Suprapubic skin (tissue), 4 donors: ENCODE measurements around the gene TAGLN2. TPM values are rescaled to one million over a fixed set of nuclear protein-coding genes. Genes with fewer than 3 reads are reported as not detected.

Source experiments
- DNase-seq, 2 donors: peaks; one replicate each; pipeline ENCODE4 v3.0.0-alpha.2; 2019; ENCODE audit warnings: low spot score in 2 of 2
- H3K27ac ChIP-seq: fragments of 200-600 bp; sonication (generic); one replicate; pipeline ENCODE4 v1.5.1; 2019
- H3K27me3 ChIP-seq: fragments of 200-600 bp; sonication (generic); one replicate; pipeline ENCODE4 v1.5.1; 2019
- H3K36me3 ChIP-seq: fragments of 200-600 bp; sonication (generic); one replicate; pipeline ENCODE4 v1.5.1; 2019
- H3K4me1 ChIP-seq: fragments of 200-600 bp; sonication (generic); one replicate; pipeline ENCODE4 v1.5.1; 2019
- H3K4me3 ChIP-seq: fragments of 200-600 bp; sonication (generic); one replicate; pipeline ENCODE4 v1.5.1; 2019; ENCODE audit warnings: mild to moderate bottlenecking
- H3K9me3 ChIP-seq: fragments of 200-600 bp; sonication (generic); one replicate; pipeline ENCODE4 v1.5.1; 2019
- CTCF ChIP-seq, 2 donors: fragments of 200-600 bp in 1 of 2; fragments of 450-650 bp in 1 of 2; sonication (generic) in 1 of 2; IDR thresholded peaks; one replicate each; pipeline ENCODE4 v1.5.1; 2016 to 2019; ENCODE audit warnings: antibody characterized with exemption in 2 of 2, mild to moderate bottlenecking in 1 of 2, moderate library complexity in 1 of 2
- EP300 ChIP-seq: sonication (generic); formaldehyde crosslinking; IDR thresholded peaks from one replicate; pipeline ENCODE4 v1.6.1; 2017; ENCODE audit warnings: antibody characterized with exemption
- POLR2A ChIP-seq, 2 donors: fragments of 450-650 bp; IDR thresholded peaks; one replicate each; pipeline ENCODE4 v1.6.1; 2017; ENCODE audit warnings: antibody characterized with exemption in 2 of 2, mild to moderate bottlenecking in 2 of 2, moderate library complexity in 2 of 2
- POLR2AphosphoS5 ChIP-seq, 3 donors: sonication (generic); formaldehyde crosslinking; IDR thresholded peaks; one replicate each; pipeline ENCODE4 v1.6.1; 2017; ENCODE audit warnings: antibody characterized with exemption in 3 of 3
- WGBS: methylation state at CpG from one replicate; pipeline ENCODE4 v1.1.5; 2018; 5-methylcytosine and 5-hydroxymethylcytosine counted together
- total RNA-seq, 4 donors: library from RNA; depleted of rRNA; stranded (reverse); fragments of >200 nt; gene quantifications; one replicate each; pipeline ENCODE4 v1.1.0, GENCODE V29; 2016

The TAGLN2 gene
- total RNA-seq, 4 donors from 2014 or later: 281 to 427 (median 338) TPM

GRCh38 chr1:159921700-159922504 lies 3.4 kb downstream of the TAGLN2 start:
- 32% methylated on average over 17 of the region's 18 CpGs for WGBS
- Histone ChIP-seq H3K27ac (peak overlapping the region; percentile 94), H3K36me3 (peaks cover 35% of the 10 kb centered on the region), H3K4me3 (peak overlapping the region; percentile 63), H3K9me3 (no peaks in the 10 kb centered on the region), H3K27me3 (no peaks in the 10 kb centered on the region), H3K4me1 (peaks cover 76% of the 10 kb centered on the region)
- TF ChIP-seq POLR2A (IDR thresholded peaks at IDR 0.05): no peak
- no peak for TF ChIP-seq EP300
- TF ChIP-seq POLR2AphosphoS5 (IDR thresholded peaks at IDR 0.05): no peak
- no peak for TF ChIP-seq CTCF (IDR thresholded peaks at IDR 0.05)
- DNase-seq: peak in 1 of 2 donors; percentile 74

GRCh38 chr1:159921251-159921650 lies 4.1 kb downstream of the TAGLN2 start:
- Histone ChIP-seq H3K27me3 (no peaks in the 10 kb centered on the region), H3K36me3 (peaks cover 35% of the 10 kb centered on the region), H3K9me3 (no peaks in the 10 kb centered on the region), H3K4me1 (peaks cover 82% of the 10 kb centered on the region), H3K27ac (peak overlapping the region; percentile 94), H3K4me3 (peak overlapping the region; percentile 63)
- DNase-seq: no peak
- whole genome bisulfite sequencing: 38% methylated on average over 1 of the region's 1 CpG
- TF ChIP-seq CTCF (IDR thresholded peaks at IDR 0.05) (no peak), EP300 (no peak), POLR2A (IDR thresholded peaks at IDR 0.05) (no peak)

- Histone ChIP-seq H3K9me3 (no peaks in the 10 kb centered on the region), H3K27me3 (no peaks in the 10 kb centered on the region), H3K4me3 (no peak overlapping the region), H3K4me1 (peaks cover 82% of the 10 kb centered on the region), H3K36me3 (peaks cover 35% of the 10 kb centered on the region), H3K27ac (peak overlapping the region; percentile 94)
- no peak for DNase-seq
- TF ChIP-seq CTCF (IDR thresholded peaks at IDR 0.05) (no peak), EP300 (no peak), POLR2AphosphoS5 (IDR thresholded peaks at IDR 0.05) (no peak), POLR2A (IDR thresholded peaks at IDR 0.05) (no peak)
- 71% methylated on average over 1 of the region's 1 CpG for WGBS
These were observed 4.7 kb downstream of the TAGLN2 start for GRCh38 chr1:159920651-159921050.

- Histone ChIP-seq H3K9me3 (no peaks in the 10 kb centered on the region), H3K36me3 (peaks cover 35% of the 10 kb centered on the region), H3K4me1 (peaks cover 83% of the 10 kb centered on the region), H3K4me3 (no peak overlapping the region), H3K27me3 (no peaks in the 10 kb centered on the region), H3K27ac (no peak overlapping the region)
- 80% methylated on average over 10 of the region's 10 CpGs for WGBS
- peak in 1 of 2 donors; percentile 64 for DNase-seq
- TF ChIP-seq POLR2AphosphoS5 (IDR thresholded peaks at IDR 0.05) (no peak), POLR2A (IDR thresholded peaks at IDR 0.05) (no peak), CTCF (IDR thresholded peaks at IDR 0.05) (no peak), EP300 (no peak)
These were observed 5.1 kb downstream of the TAGLN2 start for GRCh38 chr1:159920202-159920601.

GRCh38 chr1:159919236-159919865 lies 6.0 kb downstream of the TAGLN2 start:
- Histone ChIP-seq H3K4me3 (no peak overlapping the region), H3K36me3 (peaks cover 35% of the 10 kb centered on the region), H3K27ac (no peak overlapping the region), H3K9me3 (no peaks in the 10 kb centered on the region), H3K4me1 (peaks cover 86% of the 10 kb centered on the region), H3K27me3 (no peaks in the 10 kb centered on the region)
- TF ChIP-seq CTCF (IDR thresholded peaks at IDR 0.05): no peak
- TF ChIP-seq EP300: no peak
- TF ChIP-seq POLR2AphosphoS5 (IDR thresholded peaks at IDR 0.05): no peak
- TF ChIP-seq POLR2A (IDR thresholded peaks at IDR 0.05): no peak
- WGBS: 93% methylated on average over 10 of the region's 10 CpGs
- no peak for DNase-seq
